ENCODE measurements around the gene RNLS. TPM values are rescaled to one million over a fixed set of nuclear protein-coding genes. Genes with fewer than 3 reads are reported as not detected.

The RNLS gene
- total RNA-seq, 1 donor from 2014 or later: 24.7 TPM

DNA sequence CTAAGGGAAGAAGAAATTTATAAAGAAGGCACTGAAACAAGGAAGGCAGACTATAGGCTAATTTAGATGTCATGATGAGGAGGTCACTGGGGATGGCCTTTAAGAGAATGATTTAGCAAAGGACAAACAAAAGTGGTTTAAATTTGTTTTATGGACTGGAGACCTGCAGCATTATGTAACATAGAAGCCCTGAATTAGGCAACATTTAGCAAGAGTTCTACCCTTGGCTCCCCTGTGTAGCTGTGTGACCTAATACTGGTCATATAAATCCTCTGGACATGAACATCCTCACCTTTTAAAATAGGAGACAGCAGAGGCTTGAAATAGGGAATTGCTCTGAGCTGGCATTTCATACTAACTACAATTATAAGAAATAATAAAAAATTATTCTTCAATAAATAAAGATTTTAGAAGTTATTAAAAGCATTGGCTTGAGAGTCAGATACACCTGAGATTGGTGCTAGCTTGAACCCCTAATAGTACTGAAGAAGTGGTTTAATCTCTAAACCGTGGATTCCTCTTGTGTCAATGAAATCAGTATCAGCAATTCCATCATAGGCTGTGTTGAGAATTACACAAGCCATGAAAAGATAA, 48.9 kb downstream of the RNLS start:
- no peaks in the 10 kb centered on the region for H3K36me3 ChIP-seq (ENCODE audit: control insufficient read depth, insufficient read depth, low read length)
- no peak overlapping the region for H3K4me3 ChIP-seq (ENCODE audit: low read depth, low read length)
- DNase-seq (ENCODE audit: low read depth): no peak
- no peak for TF ChIP-seq CTCF (IDR thresholded peaks at IDR 0.05; ENCODE audit: insufficient read depth, low read length, poor library complexity, severe bottlenecking)
- no peaks in the 10 kb centered on the region for H3K27me3 ChIP-seq (ENCODE audit: control insufficient read depth, insufficient read depth, low read length)

DNA sequence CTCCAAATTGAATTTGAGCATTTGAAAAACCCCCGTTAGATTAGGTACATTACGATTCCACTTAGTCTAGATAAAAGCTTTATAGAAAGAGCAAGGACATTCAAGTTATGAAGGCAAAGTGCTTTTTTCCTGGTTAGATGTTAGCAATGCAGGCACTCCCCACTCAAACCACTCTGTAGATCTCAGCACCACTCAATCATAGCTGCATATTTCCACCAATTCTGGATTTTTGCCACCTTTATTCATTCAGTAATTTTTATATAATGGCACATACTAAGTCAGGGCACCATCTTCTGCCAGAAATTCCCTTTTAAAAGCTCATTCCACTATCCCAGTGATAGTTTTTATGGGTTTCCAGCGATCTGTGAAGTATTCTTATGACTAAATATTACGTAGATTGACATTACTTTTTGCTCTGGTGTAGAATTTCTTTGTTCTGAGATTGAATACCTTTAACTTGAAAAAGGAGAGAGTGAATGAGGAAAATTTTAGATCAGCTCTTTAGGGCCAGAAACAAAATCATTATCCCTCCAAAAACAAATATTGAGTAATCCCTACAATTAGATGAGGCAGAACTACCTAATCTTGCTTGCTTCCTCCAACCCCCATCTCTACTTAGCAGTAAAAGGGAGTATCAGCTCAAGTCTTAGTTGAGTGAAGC, 51.6 kb downstream of the RNLS start:
- Histone ChIP-seq H3K36me3 (ENCODE audit: control insufficient read depth, insufficient read depth, low read length) (no peaks in the 10 kb centered on the region), H3K4me3 (ENCODE audit: low read depth, low read length) (no peak overlapping the region), H3K27me3 (ENCODE audit: control insufficient read depth, insufficient read depth, low read length) (no peaks in the 10 kb centered on the region)
- no peak for DNase-seq (ENCODE audit: low read depth)
- no peak for TF ChIP-seq CTCF (IDR thresholded peaks at IDR 0.05; ENCODE audit: insufficient read depth, low read length, poor library complexity, severe bottlenecking)

GRCh38 chr10:88530629-88531391, 52.3 kb downstream of the RNLS start:
- TF ChIP-seq CTCF (IDR thresholded peaks at IDR 0.05; ENCODE audit: insufficient read depth, low read length, poor library complexity, severe bottlenecking): no peak
- H3K27me3 ChIP-seq (ENCODE audit: control insufficient read depth, insufficient read depth, low read length): no peaks in the 10 kb centered on the region
- DNase-seq (ENCODE audit: low read depth): no peak

GRCh38 chr10:88530093-88530492, 53.0 kb downstream of the RNLS start:
- Histone ChIP-seq H3K27me3 (ENCODE audit: control insufficient read depth, insufficient read depth, low read length) (no peaks in the 10 kb centered on the region), H3K36me3 (ENCODE audit: control insufficient read depth, insufficient read depth, low read length) (no peaks in the 10 kb centered on the region), H3K4me3 (ENCODE audit: low read depth, low read length) (no peak overlapping the region)
- DNase-seq (ENCODE audit: low read depth): no peak
- TF ChIP-seq CTCF (IDR thresholded peaks at IDR 0.05; ENCODE audit: insufficient read depth, low read length, poor library complexity, severe bottlenecking): no peak

More at GRCh38 chr10:88530629-88531391, 52.3 kb downstream of the RNLS start:
- Histone ChIP-seq H3K4me3 (ENCODE audit: low read depth, low read length) (no peak overlapping the region), H3K36me3 (ENCODE audit: control insufficient read depth, insufficient read depth, low read length) (no peaks in the 10 kb centered on the region)

DNA sequence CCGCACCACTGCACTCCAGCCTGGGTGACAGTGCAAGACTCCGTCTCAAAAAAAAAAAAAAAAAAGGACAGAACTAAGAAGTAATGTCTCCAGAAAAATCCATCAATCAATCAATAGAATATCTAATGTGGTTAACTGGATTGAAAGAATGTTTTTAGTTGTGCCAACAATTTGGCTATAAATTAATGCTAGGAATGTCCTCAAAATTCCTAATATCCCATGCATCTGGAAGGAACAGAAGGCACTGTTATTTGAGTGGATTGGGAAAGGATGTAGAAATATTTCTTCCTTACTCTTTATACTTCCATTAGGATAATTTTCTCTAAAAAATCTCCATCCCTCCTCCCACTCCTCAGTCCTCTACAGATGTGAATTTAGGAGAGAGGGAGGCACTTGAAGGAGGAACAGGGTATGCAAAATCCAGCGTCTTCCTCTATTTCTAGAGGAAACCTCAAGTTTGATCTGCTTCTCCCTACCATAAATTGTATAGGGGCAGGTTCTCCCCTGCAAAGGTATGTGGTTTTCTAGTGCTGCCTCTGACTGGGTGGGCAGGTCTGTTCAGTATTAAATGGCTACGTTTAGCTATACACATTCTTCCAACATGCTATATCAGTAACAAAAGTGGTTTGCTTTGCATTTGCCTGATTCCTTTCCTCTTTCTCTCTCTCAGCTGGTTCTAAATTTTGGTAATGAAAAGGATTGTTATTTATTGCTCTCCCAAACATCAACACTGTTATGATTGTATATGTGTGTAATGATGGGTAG, 54.1 kb downstream of the RNLS start:
- H3K27me3 ChIP-seq (ENCODE audit: control insufficient read depth, insufficient read depth, low read length): no peaks in the 10 kb centered on the region
- no peak for DNase-seq (ENCODE audit: low read depth)
- no peaks in the 10 kb centered on the region for H3K36me3 ChIP-seq (ENCODE audit: control insufficient read depth, insufficient read depth, low read length)
- no peak overlapping the region for H3K4me3 ChIP-seq (ENCODE audit: low read depth, low read length)
- TF ChIP-seq CTCF (IDR thresholded peaks at IDR 0.05; ENCODE audit: insufficient read depth, low read length, poor library complexity, severe bottlenecking): no peak
